ENCODE results near the gene TYK2.
A peak's percentile ranks its signal among the peaks of the same experiment; 100 is the strongest.

TYK2 gene

DNA sequence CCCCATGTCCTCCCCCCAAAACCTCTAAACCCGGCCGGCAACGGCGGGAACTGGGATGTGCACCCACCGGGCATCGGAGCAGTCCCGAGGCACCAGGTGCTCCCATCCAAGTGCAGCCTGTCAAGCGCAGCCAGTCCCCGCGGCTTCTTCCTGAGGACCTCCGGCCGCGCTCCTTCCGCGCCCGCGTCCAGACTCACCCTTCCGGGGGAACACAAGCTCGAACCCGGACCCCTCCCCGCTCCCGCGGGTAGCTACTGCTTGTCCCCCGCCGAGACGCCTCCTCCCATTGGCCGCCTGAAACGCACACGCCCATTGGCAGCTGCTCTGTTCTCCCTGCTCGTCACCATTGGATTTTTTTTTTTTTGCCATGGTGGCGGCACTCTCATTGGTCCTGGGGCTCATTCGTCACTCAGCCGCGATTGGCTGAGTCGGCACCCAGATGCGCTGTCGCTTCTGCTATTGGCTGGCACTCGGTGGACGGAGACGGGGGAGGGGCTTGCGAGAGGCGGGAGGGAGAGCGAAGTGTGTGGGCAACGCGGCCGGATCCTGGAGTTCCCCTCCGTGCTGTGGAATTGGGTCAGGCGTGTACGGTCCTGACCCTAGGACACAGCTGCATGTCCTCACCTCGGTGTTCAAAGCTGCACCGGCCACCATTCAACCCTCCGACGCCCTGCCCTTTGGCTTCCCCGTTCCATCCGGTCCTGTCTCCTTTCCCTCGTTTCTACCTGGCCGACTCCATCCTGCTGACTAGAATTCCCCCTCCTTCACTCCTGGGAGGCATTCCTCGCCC, at the start of gene TYK2:
Gene TYK2, minus strand, starts transcription at position 260 of the 790 bp plus-strand sequence. CDS start 2,166 bp downstream, outside the sequence.
- ChIA-PET CTCF (interaction anchor here (0.6 to 3.2 kb wide), 9 partner anchors 9 to 131 kb away, joined by 3 to 23 read pairs (median 4); partner anchors contain the start of genes CDC37 and ICAM1), POLR2A (interaction anchor here (0.5 to 2.8 kb wide), 39 partner anchors 8 to 1658 kb away, joined by 3 to 32 read pairs (median 5); partner anchors contain the start of genes CDC37, FDX2, ICAM1 and ICAM5)
- TF ChIP-seq ZXDB (tag by site-specific recombination; IDR thresholded peaks at IDR 0.05) (peak; percentile 39; the same call in 1 of the 2 replicates), BCL11B (tag by site-specific recombination; IDR thresholded peaks at IDR 0.05; ENCODE audit: low read depth) (peak; percentile 68; the same call in 1 of the 2 replicates), GLIS2 (tag by site-specific recombination; IDR thresholded peaks at IDR 0.05) (peak; percentile 88), ZNF561 (tag by site-specific recombination; IDR thresholded peaks at IDR 0.05; ENCODE audit: borderline replicate concordance) (no peak; the same call in 1 of the 2 replicates), WT1 (tag by site-specific recombination; IDR thresholded peaks at IDR 0.05) (no peak; the same call in 1 of the 2 replicates), HOXC10 (CRISPR knock-in tag; IDR thresholded peaks at IDR 0.05) (no peak), ZBTB6 (tag by site-specific recombination; IDR thresholded peaks at IDR 0.05) (no peak), ZNF24 (tag by site-specific recombination; IDR thresholded peaks at IDR 0.05) (peak; percentile 27), ZNF138 (tag by site-specific recombination; IDR thresholded peaks at IDR 0.05; ENCODE audit: borderline replicate concordance) (no peak), ZNF654 (tag by site-specific recombination; IDR thresholded peaks at IDR 0.05; ENCODE audit: low read depth) (0 out of 2 replicates have a peak, but pooled peaks have one; percentile 3), ZNF785 (tag by site-specific recombination; IDR thresholded peaks at IDR 0.05) (no peak), ZSCAN16 (tag by site-specific recombination; IDR thresholded peaks at IDR 0.05) (peak; percentile 52; the same call in 1 of the 2 replicates), ZNF433 (tag by site-specific recombination; IDR thresholded peaks at IDR 0.05; ENCODE audit: low read depth) (no peak), ZNF776 (tag by site-specific recombination; IDR thresholded peaks at IDR 0.05; ENCODE audit: borderline replicate concordance) (no peak), ZBTB1 (tag by site-specific recombination; IDR thresholded peaks at IDR 0.05) (no peak), ZNF221 (tag by site-specific recombination; IDR thresholded peaks at IDR 0.05; ENCODE audit: borderline replicate concordance) (no peak), YY1 (tag by site-specific recombination; IDR thresholded peaks at IDR 0.05) (no peak), BCL11A (tag by site-specific recombination; IDR thresholded peaks at IDR 0.05; ENCODE audit: low read depth) (peak; percentile 44; the same call in 1 of the 2 replicates), ZSCAN23 (tag by site-specific recombination; IDR thresholded peaks at IDR 0.05) (peak; percentile 88; the same call in 1 of the 2 replicates), ZNF146 (tag by site-specific recombination; IDR thresholded peaks at IDR 0.05) (no peak), KLF7 (tag by site-specific recombination; IDR thresholded peaks at IDR 0.05; ENCODE audit: borderline replicate concordance) (peak; percentile 25; the same call in 1 of the 2 replicates), ZNF600 (tag by site-specific recombination; IDR thresholded peaks at IDR 0.05) (peak; percentile 100), TRIM28 (IDR thresholded peaks at IDR 0.05; ENCODE audit: borderline replicate concordance, low read length) (0 out of 2 replicates have a peak, but pooled peaks have one; percentile 11)
- TF ChIP-seq, protein P1, sequence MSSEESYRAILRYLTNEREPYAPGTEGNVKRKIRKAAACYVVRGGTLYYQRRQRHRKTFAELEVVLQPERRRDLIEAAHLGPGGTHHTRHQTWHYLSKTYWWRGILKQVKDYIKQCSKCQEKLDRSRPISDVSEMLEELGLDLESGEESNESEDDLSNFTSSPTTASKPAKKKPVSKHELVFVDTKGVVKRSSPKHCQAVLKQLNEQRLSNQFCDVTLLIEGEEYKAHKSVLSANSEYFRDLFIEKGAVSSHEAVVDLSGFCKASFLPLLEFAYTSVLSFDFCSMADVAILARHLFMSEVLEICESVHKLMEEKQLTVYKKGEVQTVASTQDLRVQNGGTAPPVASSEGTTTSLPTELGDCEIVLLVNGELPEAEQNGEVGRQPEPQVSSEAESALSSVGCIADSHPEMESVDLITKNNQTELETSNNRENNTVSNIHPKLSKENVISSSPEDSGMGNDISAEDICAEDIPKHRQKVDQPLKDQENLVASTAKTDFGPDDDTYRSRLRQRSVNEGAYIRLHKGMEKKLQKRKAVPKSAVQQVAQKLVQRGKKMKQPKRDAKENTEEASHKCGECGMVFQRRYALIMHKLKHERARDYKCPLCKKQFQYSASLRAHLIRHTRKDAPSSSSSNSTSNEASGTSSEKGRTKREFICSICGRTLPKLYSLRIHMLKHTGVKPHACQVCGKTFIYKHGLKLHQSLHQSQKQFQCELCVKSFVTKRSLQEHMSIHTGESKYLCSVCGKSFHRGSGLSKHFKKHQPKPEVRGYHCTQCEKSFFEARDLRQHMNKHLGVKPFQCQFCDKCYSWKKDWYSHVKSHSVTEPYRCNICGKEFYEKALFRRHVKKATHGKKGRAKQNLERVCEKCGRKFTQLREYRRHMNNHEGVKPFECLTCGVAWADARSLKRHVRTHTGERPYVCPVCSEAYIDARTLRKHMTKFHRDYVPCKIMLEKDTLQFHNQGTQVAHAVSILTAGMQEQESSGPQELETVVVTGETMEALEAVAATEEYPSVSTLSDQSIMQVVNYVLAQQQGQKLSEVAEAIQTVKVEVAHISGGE (tag by site-specific recombination; conservative IDR thresholded peaks at IDR 0.05; ENCODE audit: low read depth): peak; percentile 96
- TF ChIP-seq, protein P2, sequence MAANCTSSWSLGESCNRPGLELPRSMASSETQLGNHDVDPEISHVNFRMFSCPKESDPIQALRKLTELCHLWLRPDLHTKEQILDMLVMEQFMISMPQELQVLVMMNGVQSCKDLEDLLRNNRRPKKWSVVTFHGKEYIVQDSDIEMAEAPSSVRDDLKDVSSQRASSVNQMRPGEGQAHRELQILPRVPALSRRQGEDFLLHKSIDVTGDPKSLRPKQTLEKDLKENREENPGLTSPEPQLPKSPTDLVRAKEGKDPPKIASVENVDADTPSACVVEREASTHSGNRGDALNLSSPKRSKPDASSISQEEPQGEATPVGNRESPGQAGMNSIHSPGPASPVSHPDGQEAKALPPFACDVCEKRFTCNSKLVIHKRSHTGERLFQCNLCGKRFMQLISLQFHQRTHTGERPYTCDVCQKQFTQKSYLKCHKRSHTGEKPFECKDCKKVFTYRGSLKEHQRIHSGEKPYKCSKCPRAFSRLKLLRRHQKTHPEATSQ (tag by site-specific recombination; IDR thresholded peaks at IDR 0.05): peak; percentile 18
- TF ChIP-seq, protein P3, sequence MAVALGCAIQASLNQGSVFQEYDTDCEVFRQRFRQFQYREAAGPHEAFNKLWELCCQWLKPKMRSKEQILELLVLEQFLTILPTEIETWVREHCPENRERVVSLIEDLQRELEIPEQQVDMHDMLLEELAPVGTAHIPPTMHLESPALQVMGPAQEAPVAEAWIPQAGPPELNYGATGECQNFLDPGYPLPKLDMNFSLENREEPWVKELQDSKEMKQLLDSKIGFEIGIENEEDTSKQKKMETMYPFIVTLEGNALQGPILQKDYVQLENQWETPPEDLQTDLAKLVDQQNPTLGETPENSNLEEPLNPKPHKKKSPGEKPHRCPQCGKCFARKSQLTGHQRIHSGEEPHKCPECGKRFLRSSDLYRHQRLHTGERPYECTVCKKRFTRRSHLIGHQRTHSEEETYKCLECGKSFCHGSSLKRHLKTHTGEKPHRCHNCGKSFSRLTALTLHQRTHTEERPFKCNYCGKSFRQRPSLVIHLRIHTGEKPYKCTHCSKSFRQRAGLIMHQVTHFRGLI (tag by site-specific recombination; IDR thresholded peaks at IDR 0.05): no peak

More for the DNA sequence above, at the start of gene TYK2:
- no peaks in the 10 kb centered on the region for H3K4me1 ChIP-seq (ENCODE audit: control insufficient read depth, insufficient read depth, low read length)
- H3K27ac ChIP-seq (ENCODE audit: extremely low read depth, low read depth, low read length): peak within 1 kb of the TSS; percentile 71; the same call in 1 of the 2 replicates
- peak within 1 kb of the TSS; percentile 93 for H3K4me3 ChIP-seq (ENCODE audit: low read depth, low read length)
- H3K36me3 ChIP-seq (ENCODE audit: control insufficient read depth in 2 of 2, insufficient read depth in 1 of 2, low read length in 2 of 2): peaks cover 12 to 15% of the 10 kb centered on the region in 2 experiments; a peak in 2 of 3 replicates
- H3K9me3 ChIP-seq (ENCODE audit: control insufficient read depth, insufficient read depth, low read depth, low read length): no peaks in the 10 kb centered on the region

All from HEK293 (cell line).